Hepatocyte (in vitro differentiated cells): ENCODE measurements around the gene PGGHG. TPM values are rescaled to one million over a fixed set of nuclear protein-coding genes. Genes with fewer than 3 reads are reported as not detected.

Source experiments
- DNase-seq: peaks from one replicate; pipeline ENCODE4 v3.0.0-alpha.2; 2016; ENCODE audit warnings: low spot score
- H2AFZ ChIP-seq: fragments of 200-600 bp; sonication (generic); 2 replicates; pipeline ENCODE4 v1.6.0; 2016; ENCODE audit warnings: antibody characterized with exemption, mild to moderate bottlenecking
- H3K27ac ChIP-seq: fragments of 200-600 bp; sonication (generic); 2 replicates; pipeline ENCODE4 v1.5.1; 2016; ENCODE audit warnings: mild to moderate bottlenecking
- H3K27me3 ChIP-seq: fragments of 200-600 bp; sonication (generic); 2 replicates; pipeline ENCODE4 v1.6.1; 2016
- H3K36me3 ChIP-seq: fragments of 200-600 bp; sonication (generic); replicated peaks from 2 replicates; pipeline ENCODE4 v1.5.1; 2016; ENCODE audit warnings: low read depth; ENCODE audit not compliant: insufficient read depth
- H3K4me1 ChIP-seq: fragments of 200-600 bp; sonication (generic); 2 replicates; pipeline ENCODE4 v1.5.1; 2016; ENCODE audit warnings: mild to moderate bottlenecking, moderate library complexity; ENCODE audit not compliant: insufficient read depth
- H3K4me2 ChIP-seq: fragments of 200-600 bp; sonication (generic); 2 replicates; pipeline ENCODE4 v1.6.0; 2016
- H3K4me3 ChIP-seq: fragments of 200-600 bp; sonication (generic); 2 replicates; pipeline ENCODE4 v1.5.1; 2016; ENCODE audit warnings: mild to moderate bottlenecking
- H3K79me2 ChIP-seq: fragments of 200-600 bp; sonication (generic); 2 replicates; pipeline ENCODE4 v1.6.0; 2017; ENCODE audit warnings: mild to moderate bottlenecking
- H3K9me2 ChIP-seq: fragments of 200-600 bp; sonication (generic); replicated peaks from 2 replicates; pipeline ENCODE4 v1.6.0; 2017; ENCODE audit warnings: mild to moderate bottlenecking; ENCODE audit not compliant: insufficient read depth
- H3K9me3 ChIP-seq: fragments of 200-600 bp; sonication (generic); 2 replicates; pipeline ENCODE4 v1.5.1; 2016; ENCODE audit warnings: low read depth, mild to moderate bottlenecking
- H4K20me1 ChIP-seq: fragments of 200-600 bp; sonication (generic); 2 replicates; pipeline ENCODE4 v1.6.0; 2016; ENCODE audit warnings: mild to moderate bottlenecking; ENCODE audit not compliant: insufficient read depth, poor library complexity, severe bottlenecking
- CTCF ChIP-seq: fragments of 200-600 bp; sonication (generic); IDR thresholded peaks from 2 replicates; pipeline ENCODE4 v1.5.1; 2016; ENCODE audit warnings: antibody characterized with exemption, mild to moderate bottlenecking; ENCODE audit not compliant: poor library complexity
- EZH2 ChIP-seq: fragments of 200-600 bp; sonication (generic); IDR thresholded peaks from 2 replicates; pipeline ENCODE4 v1.6.1; 2016; ENCODE audit warnings: antibody characterized with exemption, mild to moderate bottlenecking, borderline replicate concordance
- EZH2phosphoT487 ChIP-seq: fragments of 200-600 bp; sonication (generic); IDR thresholded peaks from one replicate; pipeline ENCODE4 v1.6.1; 2018; ENCODE audit warnings: antibody characterized with exemption, mild to moderate bottlenecking, low read depth, moderate library complexity; ENCODE audit not compliant: unreplicated experiment, severe bottlenecking
- WGBS: methylation state at CpG from one replicate; pipeline ENCODE4 v1.1.6; 2016; ENCODE audit warnings: low lambda C conversion rate; ENCODE audit errors: missing lambda C conversion rate; 5-methylcytosine and 5-hydroxymethylcytosine counted together
- polyA plus RNA-seq: library from polyadenylated mRNA; unstranded; fragments of >200 nt; fragmentation: Nextera tagmentation; extraction: Ambion mirVana; gene quantifications from 2 replicates; pipeline ENCODE4 v1.2.1, GENCODE V29; 2016
- total RNA-seq: library from RNA; depleted of rRNA; stranded (reverse); fragments of >200 nt; gene quantifications from 2 replicates; pipeline ENCODE4 v1.2.3, GENCODE V29; 2014

Gene PGGHG
- total and polyA plus RNA-seq, 2 experiments from 2014 or later: 19.2 to 27.9 TPM

- Histone ChIP-seq H3K4me2 (no peak overlapping the region), H2AFZ (no peak overlapping the region), H3K79me2 (no peaks in the 10 kb centered on the region), H3K27ac (no peak overlapping the region), H3K27me3 (no peaks in the 10 kb centered on the region), H3K4me3 (no peak overlapping the region), H3K9me2 (no peaks in the 10 kb centered on the region), H3K36me3 (no peaks in the 10 kb centered on the region), H3K9me3 (no peaks in the 10 kb centered on the region), H3K4me1 (peaks cover 7% of the 10 kb centered on the region), H4K20me1 (no peaks in the 10 kb centered on the region)
- 75% methylated on average over 21 of the region's 21 CpGs for WGBS
- no peak for DNase-seq
- no peak for TF ChIP-seq EZH2phosphoT487
- no peak for TF ChIP-seq EZH2
- TF ChIP-seq CTCF: no peak
Observed at GRCh38 chr11:269146-269890, 19.6 kb upstream of the PGGHG start.

GRCh38 chr11:270451-271318, 18.2 kb upstream of the PGGHG start:
- WGBS: 83% methylated on average over 18 of the region's 18 CpGs
- no peak overlapping the region for H3K4me2 ChIP-seq

GRCh38 chr11:271319-271715, 17.6 kb upstream of the PGGHG start:
- H3K79me2 ChIP-seq: no peaks in the 10 kb centered on the region
- peak overlapping the region; percentile 43 for H3K27ac ChIP-seq
- H4K20me1 ChIP-seq: no peaks in the 10 kb centered on the region
- H3K36me3 ChIP-seq: no peaks in the 10 kb centered on the region
- H3K4me3 ChIP-seq: no peak overlapping the region
- no peaks in the 10 kb centered on the region for H3K9me3 ChIP-seq
- no peak overlapping the region for H3K4me2 ChIP-seq
- WGBS: 68% methylated on average over 8 of the region's 8 CpGs
- DNase-seq: no peak
- peaks cover 7% of the 10 kb centered on the region for H3K4me1 ChIP-seq
- no peaks in the 10 kb centered on the region for H3K27me3 ChIP-seq
- TF ChIP-seq EZH2phosphoT487: no peak
- TF ChIP-seq CTCF: no peak
- TF ChIP-seq EZH2: no peak
- H3K9me2 ChIP-seq: no peaks in the 10 kb centered on the region
- H2AFZ ChIP-seq: no peak overlapping the region

More at GRCh38 chr11:270451-271318, 18.2 kb upstream of the PGGHG start:
- Histone ChIP-seq H3K79me2 (no peaks in the 10 kb centered on the region), H2AFZ (no peak overlapping the region), H3K9me2 (no peaks in the 10 kb centered on the region), H3K4me1 (peaks cover 7% of the 10 kb centered on the region), H3K9me3 (no peaks in the 10 kb centered on the region), H3K36me3 (no peaks in the 10 kb centered on the region), H3K27ac (peak overlapping the region; percentile 43), H4K20me1 (no peaks in the 10 kb centered on the region), H3K27me3 (no peaks in the 10 kb centered on the region), H3K4me3 (no peak overlapping the region)
- TF ChIP-seq CTCF: no peak
- TF ChIP-seq EZH2phosphoT487: no peak
- TF ChIP-seq EZH2: no peak
- DNase-seq: peak; percentile 3
